Panc1 (cell line): ENCODE data around the gene ZNF681. TPM values are rescaled to one million over a fixed set of nuclear protein-coding genes. Genes with fewer than 3 reads are reported as not detected.
"Not testable (repeated sequence)": the region's sequence is repeated elsewhere in the genome, so short reads cannot be mapped to it uniquely, and the experiment has no call there.

Experiments used
- ATAC-seq: fragments of 200-7000 bp; cut with Tn5 transposase; 2 replicates; pipeline ENCODE4 v1.9.1; 2020; ENCODE audit warnings: mild to moderate bottlenecking, moderate library complexity
- BruUV-seq: library from RNA; stranded (reverse); fragments of 400-500 nt; replicated peaks from 2 replicates; lab custom pipeline; 2021; lab: Mats Ljungman, UMichigan
- CTCF ChIA-PET: fragments of 300-600 bp; sonication (Branson Sonifier 250); formaldehyde crosslinking; loops from one replicate; lab custom pipeline; 2022; ENCODE audit warnings: antibody characterized with exemption; lab: Charles Lee
- POLR2A ChIA-PET: fragments of 300-600 bp; sonication (Branson Sonifier 250); formaldehyde crosslinking; loops from one replicate; lab custom pipeline; 2022; ENCODE audit warnings: antibody characterized with exemption; lab: Charles Lee
- DNase-seq: peaks from one replicate; pipeline ENCODE4 v3.0.0-alpha.2; 2010; ENCODE audit warnings: low read depth, low spot score
- H3K27ac ChIP-seq: 2 replicates; pipeline ENCODE4 v1.5.1; 2011; ENCODE audit warnings: mild to moderate bottlenecking, low read length, inconsistent platforms
- H3K27me3 ChIP-seq: fragments of 200-500 bp; sonication (Bioruptor generic); 2 replicates; pipeline ENCODE4 v1.6.0; 2014; ENCODE audit warnings: low read length, inconsistent platforms; ENCODE audit not compliant: control insufficient read depth, insufficient read depth
- H3K36me3 ChIP-seq: fragments of 200-500 bp; sonication (Bioruptor generic); 2 replicates; pipeline ENCODE4 v1.5.1; 2014; ENCODE audit warnings: inconsistent platforms, mild to moderate bottlenecking, low read length, moderate library complexity; ENCODE audit not compliant: control insufficient read depth, insufficient read depth
- H3K4me1 ChIP-seq: 2 replicates; pipeline ENCODE4 v1.5.1; 2011; ENCODE audit warnings: inconsistent platforms, mild to moderate bottlenecking, low read length, moderate library complexity; ENCODE audit not compliant: control insufficient read depth, insufficient read depth
- H3K4me3 ChIP-seq, 2 experiments: 2 replicates each; pipeline ENCODE4 v1.5.1; 2011 to 2012; ENCODE audit warnings: low read depth in 2 of 2, low read length in 2 of 2, mild to moderate bottlenecking in 2 of 2, inconsistent platforms in 1 of 2, moderate library complexity in 1 of 2
- H3K9me3 ChIP-seq: fragments of 200-500 bp; sonication (Bioruptor generic); 2 replicates; pipeline ENCODE4 v1.5.1; 2014; ENCODE audit warnings: low read depth, mild to moderate bottlenecking, inconsistent platforms, low read length, moderate library complexity; ENCODE audit not compliant: control insufficient read depth, insufficient read depth
- POLR2AphosphoS5 ChIP-seq: IDR thresholded peaks from 2 replicates; pipeline ENCODE4 v1.6.1; 2012; ENCODE audit warnings: mild to moderate bottlenecking, low read depth, low read length, moderate library complexity
- SIN3A ChIP-seq: IDR thresholded peaks from 2 replicates; pipeline ENCODE4 v1.6.1; 2012; ENCODE audit warnings: low read depth, mild to moderate bottlenecking, low read length, moderate library complexity, borderline replicate concordance; ENCODE audit not compliant: insufficient read depth
- TCF7L2 ChIP-seq: IDR thresholded peaks from 2 replicates; pipeline ENCODE4 v1.6.1; 2011; ENCODE audit warnings: mild to moderate bottlenecking, low read depth, low read length, inconsistent platforms
- in situ Hi-C: cut with HindIII; loops from 2 replicates; pipeline ENCODE4 v1.10.0; 2016; ENCODE audit warnings: low sequenced_read_pairs, low pct_unique_long_range_greater_than_20kb
- intact Hi-C: fragments of 100-400 bp; cut with micrococcal nuclease; formaldehyde crosslinking; loops from one replicate; pipeline ENCODE4 v1.10.0; 2022; ENCODE audit not compliant: unreplicated experiment
- total RNA-seq: library from RNA; stranded (reverse); gene quantifications from one replicate; pipeline ENCODE4 v1.2.1, GENCODE V29; 2021; ENCODE audit not compliant: unreplicated experiment
- TF ChIP-seq, protein P1 (sequence below): fragments of 450-650 bp; IDR thresholded peaks from 2 replicates; pipeline ENCODE4 v1.5.1; 2017; ENCODE audit warnings: mild to moderate bottlenecking
- TF ChIP-seq, protein P2 (sequence below), 2 experiments: IDR thresholded peaks; 2 replicates each; pipeline ENCODE4 v1.6.1; 2011 to 2012; ENCODE audit warnings: low read depth in 2 of 2, control low read depth in 1 of 2, low read length in 1 of 2, mild to moderate bottlenecking in 1 of 2, moderate library complexity in 1 of 2; ENCODE audit not compliant: insufficient read depth in 1 of 2

ZNF681 gene
- total RNA-seq, 1 experiment from 2014 or later = 2.0 TPM

DNA sequence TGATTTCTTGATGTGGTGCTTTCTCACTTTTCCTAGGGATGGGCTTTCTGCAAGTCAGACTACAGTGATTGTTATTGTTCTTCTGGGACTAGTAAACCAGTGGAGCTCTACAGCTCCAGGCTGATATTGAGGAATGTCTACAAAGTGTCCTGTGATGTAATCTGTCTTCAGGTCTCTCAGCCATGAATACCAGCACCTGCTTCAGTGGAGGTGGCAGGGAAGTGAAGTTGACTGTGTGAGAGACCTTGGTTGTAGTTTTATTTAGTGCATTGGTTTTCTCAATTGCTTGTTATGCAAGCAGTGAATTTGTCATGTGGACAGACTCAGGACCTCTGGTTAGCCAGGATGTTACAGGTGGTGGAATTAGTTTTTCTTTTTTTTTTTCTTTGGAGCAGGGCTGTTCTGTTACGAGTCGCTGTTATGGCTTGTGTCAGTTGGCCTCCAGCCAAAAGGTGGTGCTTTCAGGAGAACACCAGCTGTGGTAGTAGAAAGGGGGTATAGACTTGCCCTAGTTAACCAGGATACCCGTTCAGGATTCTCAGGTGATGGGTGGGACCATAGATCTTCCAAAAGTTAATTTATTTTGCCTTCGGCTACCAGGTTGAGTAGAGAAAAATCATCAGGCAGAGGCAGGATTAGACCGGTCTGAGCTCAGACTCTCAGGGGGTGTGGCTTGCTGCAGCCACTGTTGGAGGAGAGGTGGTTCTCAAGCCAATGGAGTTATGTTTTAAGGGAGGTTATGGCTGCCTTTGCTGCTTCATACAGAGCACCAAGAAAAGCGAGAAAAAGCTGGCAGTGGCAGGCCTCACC, 59.8 kb downstream of the ZNF681 start:
- TF ChIP-seq TCF7L2 (no peak), SIN3A (no peak), POLR2AphosphoS5 (no peak)
- TF ChIP-seq, protein P1, sequence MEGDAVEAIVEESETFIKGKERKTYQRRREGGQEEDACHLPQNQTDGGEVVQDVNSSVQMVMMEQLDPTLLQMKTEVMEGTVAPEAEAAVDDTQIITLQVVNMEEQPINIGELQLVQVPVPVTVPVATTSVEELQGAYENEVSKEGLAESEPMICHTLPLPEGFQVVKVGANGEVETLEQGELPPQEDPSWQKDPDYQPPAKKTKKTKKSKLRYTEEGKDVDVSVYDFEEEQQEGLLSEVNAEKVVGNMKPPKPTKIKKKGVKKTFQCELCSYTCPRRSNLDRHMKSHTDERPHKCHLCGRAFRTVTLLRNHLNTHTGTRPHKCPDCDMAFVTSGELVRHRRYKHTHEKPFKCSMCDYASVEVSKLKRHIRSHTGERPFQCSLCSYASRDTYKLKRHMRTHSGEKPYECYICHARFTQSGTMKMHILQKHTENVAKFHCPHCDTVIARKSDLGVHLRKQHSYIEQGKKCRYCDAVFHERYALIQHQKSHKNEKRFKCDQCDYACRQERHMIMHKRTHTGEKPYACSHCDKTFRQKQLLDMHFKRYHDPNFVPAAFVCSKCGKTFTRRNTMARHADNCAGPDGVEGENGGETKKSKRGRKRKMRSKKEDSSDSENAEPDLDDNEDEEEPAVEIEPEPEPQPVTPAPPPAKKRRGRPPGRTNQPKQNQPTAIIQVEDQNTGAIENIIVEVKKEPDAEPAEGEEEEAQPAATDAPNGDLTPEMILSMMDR = no peak
- TF ChIP-seq, protein P2, sequence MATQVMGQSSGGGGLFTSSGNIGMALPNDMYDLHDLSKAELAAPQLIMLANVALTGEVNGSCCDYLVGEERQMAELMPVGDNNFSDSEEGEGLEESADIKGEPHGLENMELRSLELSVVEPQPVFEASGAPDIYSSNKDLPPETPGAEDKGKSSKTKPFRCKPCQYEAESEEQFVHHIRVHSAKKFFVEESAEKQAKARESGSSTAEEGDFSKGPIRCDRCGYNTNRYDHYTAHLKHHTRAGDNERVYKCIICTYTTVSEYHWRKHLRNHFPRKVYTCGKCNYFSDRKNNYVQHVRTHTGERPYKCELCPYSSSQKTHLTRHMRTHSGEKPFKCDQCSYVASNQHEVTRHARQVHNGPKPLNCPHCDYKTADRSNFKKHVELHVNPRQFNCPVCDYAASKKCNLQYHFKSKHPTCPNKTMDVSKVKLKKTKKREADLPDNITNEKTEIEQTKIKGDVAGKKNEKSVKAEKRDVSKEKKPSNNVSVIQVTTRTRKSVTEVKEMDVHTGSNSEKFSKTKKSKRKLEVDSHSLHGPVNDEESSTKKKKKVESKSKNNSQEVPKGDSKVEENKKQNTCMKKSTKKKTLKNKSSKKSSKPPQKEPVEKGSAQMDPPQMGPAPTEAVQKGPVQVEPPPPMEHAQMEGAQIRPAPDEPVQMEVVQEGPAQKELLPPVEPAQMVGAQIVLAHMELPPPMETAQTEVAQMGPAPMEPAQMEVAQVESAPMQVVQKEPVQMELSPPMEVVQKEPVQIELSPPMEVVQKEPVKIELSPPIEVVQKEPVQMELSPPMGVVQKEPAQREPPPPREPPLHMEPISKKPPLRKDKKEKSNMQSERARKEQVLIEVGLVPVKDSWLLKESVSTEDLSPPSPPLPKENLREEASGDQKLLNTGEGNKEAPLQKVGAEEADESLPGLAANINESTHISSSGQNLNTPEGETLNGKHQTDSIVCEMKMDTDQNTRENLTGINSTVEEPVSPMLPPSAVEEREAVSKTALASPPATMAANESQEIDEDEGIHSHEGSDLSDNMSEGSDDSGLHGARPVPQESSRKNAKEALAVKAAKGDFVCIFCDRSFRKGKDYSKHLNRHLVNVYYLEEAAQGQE (IDR thresholded peaks at IDR 0.05; ENCODE audit: insufficient read depth in 1 of 2, low read depth in 2 of 2, low read length in 1 of 2) = no peak
- Histone ChIP-seq H3K36me3 (no peaks in the 10 kb centered on the region), H3K4me3 (no peak overlapping the region), H3K27ac (no peak overlapping the region), H3K4me1 (no peaks in the 10 kb centered on the region), H3K27me3 (no peaks in the 10 kb centered on the region), H3K9me3 (no peaks in the 10 kb centered on the region)
- in situ Hi-C loops = no loop called here
- POLR2A ChIA-PET = interaction anchor here (0.5 kb wide), 1 partner anchor 69 kb away, joined by 6 read pairs; no protein-coding TSS in a partner anchor
- BruUV-seq = no TSS peak
- DNase-seq (no peak), ATAC-seq (no peak)
- intact Hi-C loops = no loop called here
- CTCF ChIA-PET = no interaction called here

DNA sequence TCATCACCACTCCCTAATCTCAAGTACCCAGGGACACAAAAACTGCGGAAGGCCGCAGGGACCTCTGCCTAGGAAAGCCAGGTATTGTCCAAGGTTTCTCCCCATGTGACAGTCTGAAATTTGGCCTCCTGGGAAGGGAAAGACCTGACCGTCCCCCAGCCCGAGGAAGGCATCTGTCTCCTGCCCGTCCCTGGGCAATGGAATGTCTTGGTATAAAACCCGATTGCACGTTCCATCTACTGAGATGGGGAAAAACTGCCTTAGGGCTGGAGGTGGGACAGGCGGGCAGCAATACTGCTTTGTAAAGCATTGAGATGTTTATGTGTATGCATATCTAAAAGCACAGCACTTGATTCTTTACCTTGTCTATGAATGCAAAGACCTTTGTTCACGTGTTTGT, 65.8 kb downstream of the ZNF681 start:
- H3K27ac ChIP-seq, ATAC-seq, DNase-seq, POLR2A ChIA-PET, H3K27me3 ChIP-seq, in situ Hi-C loops, H3K4me3 ChIP-seq, H3K36me3 ChIP-seq, H3K4me1 ChIP-seq, H3K9me3 ChIP-seq, intact Hi-C loops, CTCF ChIA-PET, BruUV-seq: not testable (repeated sequence)

Other genes with a start within 250 kb of the ZNF681 start
- 11.2 TPM for gene ZNF675, start 71.7 kb downstream of the ZNF681 start, total RNA-seq
- gene ZNF726, start 156.0 kb upstream of the ZNF681 start, total RNA-seq = 7.2 TPM